GM18511 (cell line): ENCODE measurements around the gene RNF182.
"Not testable (repeated sequence)": the region's sequence is repeated elsewhere in the genome, so short reads cannot be mapped to it uniquely, and the experiment has no call there.

ENCODE experiments used
- ATAC-seq: cut with Tn5 transposase; IDR thresholded peaks from one replicate; pipeline ENCODE4 v1.9.1; 2021; ENCODE audit warnings: mild to moderate bottlenecking, moderate library complexity; ENCODE audit not compliant: unreplicated experiment

Gene RNF182

GRCh38 chr6:13993416-13993815, 68.7 kb downstream of the RNF182 start:
- no peak for ATAC-seq

DNA sequence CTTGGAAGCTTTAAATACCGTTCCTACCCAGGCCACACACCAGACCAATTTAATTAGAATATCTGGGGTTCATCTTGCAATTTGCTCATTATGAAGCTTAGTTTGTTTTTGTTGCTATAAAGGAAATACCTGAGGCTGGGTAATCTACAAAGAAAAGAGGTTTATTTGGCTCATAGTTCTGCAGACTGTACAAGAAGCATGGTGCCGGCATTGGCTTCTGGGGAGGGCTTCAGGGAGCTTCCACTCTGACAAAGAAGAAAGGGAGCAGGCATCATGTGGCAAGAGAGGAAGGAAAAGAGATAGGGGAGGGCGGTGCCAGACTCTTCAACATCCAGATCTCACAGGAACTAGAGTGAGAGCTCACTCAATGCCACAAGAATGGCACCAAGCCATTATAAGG, 73.6 kb downstream of the RNF182 start:
- ATAC-seq, result no peak

- ATAC-seq, result no peak
These were observed 76.1 kb downstream of the RNF182 start for GRCh38 chr6:14000901-14001300.

DNA sequence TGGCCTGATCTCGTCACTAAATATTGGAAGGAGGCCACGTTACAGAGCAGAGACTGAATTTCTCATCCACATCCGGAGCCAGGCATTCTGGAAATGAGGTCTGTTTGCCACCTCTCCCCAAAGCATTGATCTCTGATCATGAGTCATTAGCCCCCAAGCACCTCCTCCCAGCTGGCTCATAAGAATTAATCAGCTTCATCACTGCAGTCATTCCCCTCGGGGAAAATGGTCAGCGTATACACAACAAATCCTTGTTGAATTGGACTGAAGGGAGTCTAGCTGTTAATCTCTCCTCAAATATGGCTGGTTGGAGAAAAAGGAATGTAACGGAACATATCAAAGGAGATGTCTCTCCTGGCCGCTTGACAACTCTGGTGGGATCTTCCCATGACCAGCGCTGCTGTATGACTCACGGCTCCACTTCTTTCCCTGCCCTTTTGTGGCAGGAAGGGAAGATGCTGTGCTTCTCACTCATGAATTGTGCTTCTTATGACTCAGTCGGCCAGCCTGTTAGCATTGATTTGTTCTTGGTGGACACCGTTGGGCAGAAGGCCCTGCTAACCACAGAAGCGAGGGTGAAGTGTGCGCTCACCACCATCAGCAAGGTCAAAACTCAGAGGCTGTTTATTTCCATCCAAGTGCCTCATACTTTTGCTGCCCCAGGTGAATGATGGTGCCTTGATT, 76.7 kb downstream of the RNF182 start:
- ATAC-seq, result no peak

- ATAC-seq, result no peak
These were observed 77.6 kb downstream of the RNF182 start for GRCh38 chr6:14002176-14002947.

GRCh38 chr6:14004258-14004657, 79.5 kb downstream of the RNF182 start:
- no peak for ATAC-seq

- ATAC-seq, result no peak
These were observed 84.1 kb downstream of the RNF182 start for GRCh38 chr6:14008809-14009208.

- ATAC-seq, result no peak
These were observed 84.7 kb downstream of the RNF182 start for GRCh38 chr6:14009431-14009830.

- ATAC-seq, result no peak
These were observed 85.5 kb downstream of the RNF182 start for GRCh38 chr6:14010275-14010674.

DNA sequence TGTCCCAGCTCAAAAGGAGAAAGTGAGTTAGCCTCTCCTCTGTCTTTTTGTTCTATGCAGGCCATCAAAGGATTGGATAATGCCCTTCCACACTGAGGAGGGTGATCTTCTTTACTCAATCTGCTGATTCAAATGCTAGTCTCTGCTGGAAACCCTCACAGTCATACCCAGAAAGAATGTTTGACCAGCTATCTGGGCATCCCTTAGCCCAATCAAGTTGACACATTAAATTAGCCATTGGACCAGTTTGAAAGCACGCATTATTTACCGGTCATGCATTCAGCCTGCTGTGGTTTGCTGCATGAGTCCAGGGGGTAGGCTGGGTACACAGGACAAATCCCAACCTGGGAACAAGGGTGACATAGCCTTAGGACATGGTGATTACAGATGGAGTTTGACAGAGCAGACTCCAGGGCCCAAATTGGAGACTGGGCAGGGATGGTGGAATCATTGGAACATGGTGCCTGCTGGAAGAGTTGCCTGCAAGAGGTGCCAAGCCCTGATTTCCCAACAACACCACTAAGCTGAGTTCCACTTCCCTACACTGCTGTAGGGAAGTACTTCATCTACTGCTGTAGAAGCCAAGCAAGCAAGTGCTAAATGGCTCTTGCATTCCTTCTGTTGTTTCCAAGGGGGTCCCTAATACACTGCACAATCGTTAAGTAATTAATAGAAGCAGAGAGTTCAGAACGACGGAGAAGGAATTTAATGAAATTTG, 87.7 kb downstream of the RNF182 start:
- no peak for ATAC-seq

DNA sequence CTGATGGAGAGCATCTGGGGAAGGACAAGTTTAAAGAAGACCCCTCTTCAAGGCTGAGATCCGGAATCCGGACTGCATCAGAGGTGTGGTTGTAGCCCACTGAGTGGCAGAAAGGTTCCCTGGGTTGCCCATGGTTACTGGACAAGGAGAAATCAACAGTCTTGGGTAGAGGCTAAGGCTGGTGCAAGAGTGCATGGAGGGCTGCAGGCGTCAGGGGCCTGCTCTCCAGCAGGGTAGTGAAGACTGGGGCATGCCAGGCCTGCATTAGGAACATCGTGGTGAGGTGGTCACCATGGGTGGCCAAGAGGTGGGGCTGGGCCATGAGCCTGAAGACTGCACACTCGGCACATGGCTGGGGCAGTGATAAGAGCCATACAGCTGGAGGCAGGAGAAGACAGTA, 91.2 kb downstream of the RNF182 start:
- ATAC-seq, result no peak

DNA sequence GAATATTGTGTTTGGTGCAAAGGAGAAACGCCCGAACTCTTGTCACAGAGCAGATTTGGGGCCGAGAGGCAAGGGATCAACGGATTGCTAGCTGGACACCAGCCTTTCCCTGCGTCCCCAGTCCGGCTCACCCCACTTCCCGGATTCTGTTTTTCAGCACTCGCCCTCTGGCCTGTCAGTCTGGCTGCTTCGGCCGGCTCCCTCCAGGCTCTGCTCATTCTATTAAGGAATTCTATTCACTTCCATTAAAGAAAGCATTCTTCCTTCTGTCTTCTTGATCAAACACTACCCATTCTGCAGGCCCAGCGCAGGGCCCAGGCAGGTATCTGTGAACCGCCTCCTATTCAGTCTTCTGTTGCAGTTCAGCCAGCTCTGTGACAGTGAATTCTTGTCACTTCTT, 91.7 kb downstream of the RNF182 start:
- ATAC-seq, result no peak

GRCh38 chr6:14016935-14017625, 92.3 kb downstream of the RNF182 start:
- ATAC-seq, result no peak

DNA sequence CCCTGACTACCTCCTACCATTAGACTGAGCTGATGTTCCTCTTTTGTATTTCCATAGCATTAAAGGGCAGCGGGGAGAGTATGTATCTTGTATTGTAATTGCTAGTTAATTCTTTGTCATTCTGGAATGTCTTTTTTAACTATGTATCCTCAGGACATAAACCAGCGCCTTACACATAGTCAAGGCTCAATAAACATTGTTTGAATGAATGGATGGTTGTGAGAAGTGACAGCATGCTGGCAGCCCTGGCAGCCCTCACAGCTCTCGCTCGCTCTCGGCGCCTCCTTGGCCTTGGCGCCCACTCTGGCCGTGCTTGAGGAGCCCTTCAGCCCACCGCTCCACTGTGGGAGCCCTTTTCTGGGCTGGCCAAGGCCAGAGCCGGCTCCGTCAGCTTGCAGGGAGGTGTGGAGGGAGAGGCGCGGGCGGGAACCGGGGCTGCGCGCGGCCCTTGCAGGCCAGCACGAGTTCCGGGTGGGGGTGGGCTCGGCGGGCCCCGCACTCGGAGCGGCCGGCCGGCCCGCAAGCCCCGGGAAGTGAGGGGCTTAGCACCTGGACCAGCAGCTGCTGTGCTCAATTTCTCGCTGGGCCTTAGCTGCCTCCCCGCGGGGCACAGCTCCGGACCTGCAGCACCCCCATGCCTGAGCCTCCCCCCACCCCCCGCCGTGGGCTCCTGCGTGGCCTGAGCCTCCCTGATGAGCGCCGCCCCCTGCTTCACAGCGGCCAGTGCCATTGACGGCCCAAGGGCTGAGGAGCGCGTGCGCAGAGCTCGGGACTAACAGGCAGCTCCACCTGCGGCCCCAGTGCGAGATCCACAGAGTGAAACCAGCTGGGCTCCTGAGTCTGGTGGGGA, 93.1 kb downstream of the RNF182 start:
- no peak for ATAC-seq

GRCh38 chr6:14018559-14018958, 93.8 kb downstream of the RNF182 start:
- ATAC-seq, result not testable (repeated sequence)

- no peak for ATAC-seq
These were observed 95.8 kb downstream of the RNF182 start for GRCh38 chr6:14020551-14020950.

- no peak for ATAC-seq
These were observed 96.7 kb downstream of the RNF182 start for GRCh38 chr6:14021449-14021848.

DNA sequence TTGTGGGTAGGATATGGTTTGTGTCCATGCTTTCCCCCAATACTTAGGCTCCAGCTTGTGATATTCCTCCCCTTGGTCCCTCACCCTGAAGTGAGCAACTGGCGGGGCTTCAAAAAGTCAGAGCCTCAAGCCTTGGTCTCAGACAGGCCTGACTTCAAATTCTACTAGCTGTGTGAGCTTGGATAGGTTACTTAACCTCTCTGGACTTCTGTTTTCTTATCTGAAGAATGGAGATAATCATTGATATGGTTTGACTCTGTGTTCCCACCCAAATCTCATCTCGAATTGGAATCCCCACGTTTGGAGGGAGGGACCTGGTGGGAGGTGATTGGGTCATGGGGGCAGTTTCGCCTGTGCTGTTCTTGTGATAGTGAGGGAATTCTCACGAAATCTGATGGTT, 97.9 kb downstream of the RNF182 start:
- ATAC-seq, result no peak

GRCh38 chr6:14023855-14024254, 99.1 kb downstream of the RNF182 start:
- no peak for ATAC-seq

DNA sequence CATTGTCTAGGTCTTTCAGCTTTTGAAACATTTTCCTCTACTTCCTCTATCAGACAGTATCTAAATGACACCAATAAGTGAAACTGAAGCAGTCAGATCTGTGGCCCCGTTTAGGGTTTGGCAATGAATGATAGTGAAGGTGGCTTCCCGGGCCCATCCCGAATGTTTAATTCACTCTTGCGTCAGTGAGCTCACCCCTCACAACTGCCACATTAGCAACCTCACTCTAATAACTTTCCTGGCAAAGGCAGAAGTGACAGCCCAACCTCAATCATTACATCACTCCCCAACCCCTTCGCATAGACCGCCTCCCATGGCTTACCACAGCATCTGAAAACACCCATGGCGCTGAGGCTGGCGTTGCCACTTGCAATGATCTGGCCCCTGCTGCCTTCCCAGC, 100.4 kb downstream of the RNF182 start:
- no peak for ATAC-seq
